Omental fat pad (tissue), 4 donors: ENCODE measurements around the gene AVL9. TPM values are rescaled to one million over a fixed set of nuclear protein-coding genes. Genes with fewer than 3 reads are reported as not detected.

ENCODE experiments used
- ATAC-seq: fragments of 150-250 bp; one replicate; pipeline ENCODE4 v1.9.1; 2016; ENCODE audit warnings: mild to moderate bottlenecking, moderate library complexity; ENCODE audit not compliant: low FRiP score
- DNase-seq: peaks from one replicate; pipeline ENCODE4 v3.0.0-alpha.2; 2019; ENCODE audit warnings: low spot score
- CTCF ChIP-seq, 3 donors: fragments of 450-650 bp; IDR thresholded peaks; one replicate each; pipeline ENCODE4 v1.5.1; 2016 to 2017; ENCODE audit warnings: antibody characterized with exemption in 3 of 3, mild to moderate bottlenecking in 3 of 3, moderate library complexity in 2 of 3
- total RNA-seq, 4 donors: library from RNA; depleted of rRNA; stranded (reverse); fragments of >200 nt; gene quantifications; one replicate each; pipeline ENCODE4 v1.1.0, GENCODE V29; 2016

Gene AVL9
- total RNA-seq, 4 donors from 2014 or later = 20.7 to 42.2 (median 29.2) TPM

GRCh38 chr7:32582036-32582435 is 86.7 kb downstream of the AVL9 start:
- ATAC-seq = no peak
- TF ChIP-seq CTCF (IDR thresholded peaks at IDR 0.05) = no peak
- DNase-seq = no peak

DNA sequence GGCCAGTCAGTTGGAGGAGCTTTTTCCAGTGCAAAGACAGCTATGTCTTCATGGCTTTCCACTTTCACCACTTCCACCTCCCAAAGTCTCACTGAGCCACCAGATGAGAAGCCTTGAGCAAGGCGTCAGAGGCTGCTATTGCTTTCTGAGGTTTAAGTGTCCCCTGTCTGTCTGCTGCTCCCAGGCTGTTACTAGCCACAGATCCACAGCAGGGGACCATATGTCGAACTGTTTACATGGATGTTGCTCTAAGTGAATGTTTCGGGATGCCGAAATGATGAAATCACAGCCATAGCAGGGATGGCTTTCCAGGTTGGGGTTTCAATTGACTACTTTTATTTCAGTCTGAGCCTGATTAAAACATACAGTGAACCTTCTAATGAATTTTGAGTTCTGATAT is 88.5 kb downstream of the AVL9 start:
- ATAC-seq (no peak), DNase-seq (no peak)
- TF ChIP-seq CTCF (IDR thresholded peaks at IDR 0.05) = no peak

- TF ChIP-seq CTCF (IDR thresholded peaks at IDR 0.05) = no peak
- ATAC-seq (peak; percentile 67), DNase-seq (no peak)
Observed at GRCh38 chr7:32586291-32587221, 91.3 kb downstream of the AVL9 start.

DNA sequence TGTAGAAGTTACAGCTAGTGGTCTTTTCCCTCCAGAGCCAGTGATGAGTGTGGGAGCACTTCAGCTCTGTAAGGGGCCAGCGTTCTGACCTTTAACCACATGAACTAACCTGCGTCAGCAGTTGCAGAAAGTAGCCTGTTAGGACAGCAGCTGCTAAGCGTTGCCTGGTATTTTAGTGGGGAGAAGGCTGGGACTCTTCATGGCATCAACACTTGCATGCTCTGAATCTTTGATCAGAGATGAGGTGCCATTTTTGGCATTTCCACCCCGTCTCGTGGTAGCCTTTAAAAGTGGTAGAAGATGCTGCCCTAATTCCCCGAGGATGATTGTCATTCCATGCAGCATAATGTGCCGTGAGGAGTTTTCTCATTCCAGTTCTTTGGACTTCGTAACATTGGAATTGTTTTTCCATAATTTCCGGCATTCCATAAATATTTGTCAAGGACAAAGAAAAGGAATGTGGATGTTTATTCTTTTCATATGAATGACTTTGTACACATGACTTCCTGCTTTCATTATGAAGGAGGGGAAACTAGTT is 92.2 kb downstream of the AVL9 start:
- ATAC-seq (no peak), DNase-seq (no peak)
- no peak for TF ChIP-seq CTCF (IDR thresholded peaks at IDR 0.05)

DNA sequence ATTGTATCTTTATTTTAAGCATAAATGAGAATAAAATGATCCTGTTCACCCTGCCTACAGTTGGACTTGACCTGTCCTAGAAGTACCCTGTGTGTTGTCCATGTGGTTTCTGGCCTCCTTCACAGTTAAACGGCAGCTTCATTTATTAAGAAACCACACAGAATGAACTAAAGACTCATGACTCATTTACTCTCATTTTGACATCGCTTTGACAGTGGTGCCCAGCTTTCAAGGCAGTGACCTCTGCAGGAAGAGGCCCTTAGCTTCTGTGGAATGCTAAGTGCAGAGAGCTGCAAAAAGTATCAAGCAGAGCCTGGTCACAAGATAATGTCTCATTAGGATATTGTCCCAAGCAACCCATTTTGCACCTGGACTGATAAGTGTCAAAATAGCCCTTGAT is 93.4 kb downstream of the AVL9 start:
- no peak for DNase-seq
- TF ChIP-seq CTCF (IDR thresholded peaks at IDR 0.05) = no peak
- ATAC-seq = no peak

GRCh38 chr7:32591938-32592337 is 96.6 kb downstream of the AVL9 start:
- DNase-seq (no peak), ATAC-seq (no peak)
- no peak for TF ChIP-seq CTCF (IDR thresholded peaks at IDR 0.05)

- ATAC-seq = no peak
- no peak for DNase-seq
- TF ChIP-seq CTCF (IDR thresholded peaks at IDR 0.05) = no peak
Observed at GRCh38 chr7:32592701-32593100, 97.4 kb downstream of the AVL9 start.
